AG09319 (cell line): ENCODE measurements around the gene FUZ.

ENCODE experiments used
- DNase-seq: peaks from one replicate; pipeline ENCODE4 v3.0.0-alpha.2; 2010; ENCODE audit warnings: low read depth; ENCODE audit errors: extremely low read depth
- TF ChIP-seq, protein P1 (sequence below): IDR thresholded peaks from 2 replicates; pipeline ENCODE4 v1.5.1; 2011; ENCODE audit warnings: low read depth, mild to moderate bottlenecking, inconsistent platforms, low read length, moderate library complexity

Gene FUZ

DNA sequence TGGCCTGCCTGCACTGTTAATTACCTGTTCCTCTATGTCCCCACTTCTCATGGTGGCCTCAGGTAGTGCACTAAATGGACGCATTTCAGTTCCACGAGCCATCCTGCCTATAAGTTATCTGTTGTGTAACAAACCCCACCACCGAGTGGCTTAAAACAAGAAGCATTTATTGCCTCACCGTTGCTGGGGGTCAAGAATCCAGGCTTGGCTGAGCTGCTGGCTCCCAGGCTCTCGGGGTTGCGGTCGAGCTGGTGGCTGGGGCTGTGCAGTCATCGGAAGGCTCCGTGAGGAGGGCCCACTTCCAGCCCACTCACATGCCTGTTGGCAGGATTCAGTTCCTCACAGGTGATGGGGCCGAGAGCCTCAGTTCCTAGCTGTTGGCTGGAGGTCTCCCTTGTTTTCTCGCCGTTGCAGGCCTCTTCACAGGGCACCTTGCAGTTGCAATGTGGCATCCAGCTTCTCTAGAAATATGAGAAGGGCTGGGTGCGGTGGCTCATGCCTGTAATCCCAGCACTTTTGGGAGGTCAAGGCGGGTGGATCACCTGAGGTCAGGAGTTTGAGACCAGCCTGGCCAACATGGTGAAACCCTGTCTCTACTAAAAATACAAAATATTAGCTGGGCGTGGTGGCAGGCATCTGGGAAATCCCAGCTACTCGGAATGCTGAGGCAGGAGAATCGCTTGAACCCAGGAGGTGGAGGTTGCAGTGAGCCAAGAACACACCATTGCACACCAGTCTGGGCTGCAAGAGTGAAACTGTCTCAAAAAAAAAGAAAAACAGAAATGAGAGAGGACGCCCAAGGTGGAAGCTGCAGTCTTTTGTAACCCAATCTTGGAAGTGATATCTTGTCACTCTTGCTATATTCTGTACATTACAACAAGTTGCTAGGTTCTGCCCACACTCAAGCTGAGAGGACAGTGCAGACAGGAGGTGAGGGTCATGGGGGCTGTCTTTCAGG is 31.3 kb upstream of the FUZ start:
- no peak for DNase-seq
- TF ChIP-seq, protein P1, sequence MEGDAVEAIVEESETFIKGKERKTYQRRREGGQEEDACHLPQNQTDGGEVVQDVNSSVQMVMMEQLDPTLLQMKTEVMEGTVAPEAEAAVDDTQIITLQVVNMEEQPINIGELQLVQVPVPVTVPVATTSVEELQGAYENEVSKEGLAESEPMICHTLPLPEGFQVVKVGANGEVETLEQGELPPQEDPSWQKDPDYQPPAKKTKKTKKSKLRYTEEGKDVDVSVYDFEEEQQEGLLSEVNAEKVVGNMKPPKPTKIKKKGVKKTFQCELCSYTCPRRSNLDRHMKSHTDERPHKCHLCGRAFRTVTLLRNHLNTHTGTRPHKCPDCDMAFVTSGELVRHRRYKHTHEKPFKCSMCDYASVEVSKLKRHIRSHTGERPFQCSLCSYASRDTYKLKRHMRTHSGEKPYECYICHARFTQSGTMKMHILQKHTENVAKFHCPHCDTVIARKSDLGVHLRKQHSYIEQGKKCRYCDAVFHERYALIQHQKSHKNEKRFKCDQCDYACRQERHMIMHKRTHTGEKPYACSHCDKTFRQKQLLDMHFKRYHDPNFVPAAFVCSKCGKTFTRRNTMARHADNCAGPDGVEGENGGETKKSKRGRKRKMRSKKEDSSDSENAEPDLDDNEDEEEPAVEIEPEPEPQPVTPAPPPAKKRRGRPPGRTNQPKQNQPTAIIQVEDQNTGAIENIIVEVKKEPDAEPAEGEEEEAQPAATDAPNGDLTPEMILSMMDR, result no peak

DNA sequence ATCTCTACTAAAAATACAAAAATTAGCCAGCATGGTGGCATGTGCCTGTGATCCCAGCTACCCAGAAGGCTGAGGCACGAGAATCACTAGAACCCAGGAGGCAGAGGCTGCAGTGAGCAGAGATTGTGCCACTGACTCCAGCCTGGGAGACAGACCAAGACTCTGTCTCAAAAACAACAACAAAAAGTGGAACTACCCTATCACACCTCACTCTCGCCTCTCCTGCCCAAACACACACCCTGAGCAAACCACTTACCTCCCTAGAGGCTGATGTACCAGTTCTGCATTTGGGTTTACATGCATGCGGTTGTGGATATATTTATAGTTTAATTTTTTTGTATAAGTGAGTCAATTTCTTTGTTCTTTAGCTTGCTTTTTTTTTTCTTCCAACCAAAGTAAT is 30.2 kb upstream of the FUZ start:
- TF ChIP-seq, protein P1, result no peak
- no peak for DNase-seq

DNA sequence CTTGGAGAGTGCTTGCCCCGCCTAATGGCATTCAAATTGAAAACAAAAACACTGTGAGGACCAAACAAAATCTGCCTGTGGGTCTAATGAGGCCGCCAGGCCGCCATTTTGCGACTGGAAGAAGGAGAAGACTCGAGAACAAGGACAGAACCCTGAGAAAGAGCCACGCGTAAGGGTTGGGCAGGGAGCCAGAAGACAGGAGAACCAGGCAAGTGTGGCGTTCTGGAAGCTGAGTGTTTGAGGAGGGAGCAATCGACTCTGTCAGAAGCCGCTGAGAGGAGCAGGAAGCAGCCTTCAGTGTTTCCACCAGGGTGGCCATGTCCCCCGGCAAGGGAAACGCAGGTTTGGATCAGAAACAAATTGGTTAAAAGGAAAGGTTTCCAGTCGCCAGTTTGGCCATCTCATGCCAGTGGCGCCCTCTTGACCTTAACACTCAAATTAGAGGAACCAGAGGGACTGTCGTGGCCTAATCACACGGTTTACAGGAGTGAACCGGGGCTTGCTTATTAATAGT is 27.7 kb upstream of the FUZ start:
- TF ChIP-seq, protein P1, result no peak
- DNase-seq, result no peak

DNA sequence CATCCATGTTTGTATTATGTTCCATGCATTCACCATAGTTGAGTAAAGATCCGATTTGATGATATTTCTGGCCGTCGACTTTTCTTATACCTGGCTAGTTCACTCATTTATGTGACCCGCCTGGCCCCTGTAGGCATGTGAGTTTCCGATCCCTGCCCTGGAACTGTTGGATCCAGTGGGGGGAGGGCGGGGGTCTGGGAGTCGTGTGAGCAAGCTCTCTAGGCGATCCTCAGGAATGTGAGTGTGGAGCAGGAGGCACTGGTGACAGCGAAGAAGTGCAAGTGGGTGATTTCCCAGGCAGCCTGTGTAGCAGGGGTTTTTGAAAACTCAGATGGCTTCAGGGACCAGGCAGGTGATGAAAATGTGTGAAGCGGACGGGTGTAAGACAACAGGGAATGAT is 27.2 kb upstream of the FUZ start:
- DNase-seq, result no peak
- TF ChIP-seq, protein P1, result no peak

DNA sequence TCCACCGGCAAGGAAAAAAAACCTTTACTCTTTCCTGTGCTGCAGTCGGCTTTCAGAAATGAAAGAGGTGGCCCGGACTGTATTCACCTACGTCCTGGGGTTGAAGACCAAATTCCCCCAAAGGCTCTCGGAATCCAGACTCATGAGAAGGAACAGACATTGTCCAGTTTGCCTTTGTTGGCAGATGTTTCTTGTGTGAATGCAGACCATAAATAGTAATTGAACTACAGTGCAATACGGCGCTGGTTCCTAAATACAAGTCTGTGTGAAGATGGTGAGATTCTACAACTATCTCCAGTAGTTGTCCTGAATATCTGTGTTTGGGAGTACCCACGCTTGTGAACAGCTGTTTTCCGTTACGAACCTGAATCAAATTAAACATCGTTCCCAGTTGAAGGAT is 26.6 kb upstream of the FUZ start:
- no peak for DNase-seq

DNA sequence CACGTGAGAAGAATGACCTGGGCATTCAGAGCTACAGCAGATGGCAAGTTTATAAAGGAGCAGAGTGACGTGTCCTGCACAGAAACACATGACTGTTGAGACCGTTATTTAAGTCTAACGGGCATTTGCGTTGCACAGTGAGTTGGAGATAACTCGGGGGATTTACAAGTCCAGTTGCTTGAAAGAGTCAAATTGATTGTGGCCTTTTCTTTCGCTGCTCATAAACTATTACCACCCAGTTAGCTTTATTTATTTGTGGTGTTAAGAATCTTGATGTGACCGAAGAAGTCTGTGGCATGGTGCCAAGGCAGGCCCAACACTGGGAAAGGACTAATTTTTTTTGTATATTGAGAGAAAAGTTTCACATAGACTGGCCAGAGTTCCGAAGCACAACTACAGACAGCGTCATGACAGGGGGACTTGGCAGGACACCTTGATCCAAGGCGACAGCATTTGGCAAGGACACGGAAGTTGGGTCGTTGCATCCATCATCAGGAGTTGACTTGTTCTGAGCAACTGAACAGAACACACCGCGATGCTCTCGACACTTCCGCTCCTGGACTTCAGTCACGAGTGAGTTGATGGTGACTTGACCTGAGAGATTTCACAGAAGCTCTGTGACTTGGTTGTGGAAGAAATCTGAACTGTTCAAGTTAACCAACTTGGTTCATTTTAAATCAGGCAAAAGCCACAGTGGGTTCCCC is 25.9 kb upstream of the FUZ start:
- TF ChIP-seq, protein P1, result no peak
- no peak for DNase-seq

More for the DNA sequence above, 26.6 kb upstream of the FUZ start:
- TF ChIP-seq, protein P1, result no peak

DNA sequence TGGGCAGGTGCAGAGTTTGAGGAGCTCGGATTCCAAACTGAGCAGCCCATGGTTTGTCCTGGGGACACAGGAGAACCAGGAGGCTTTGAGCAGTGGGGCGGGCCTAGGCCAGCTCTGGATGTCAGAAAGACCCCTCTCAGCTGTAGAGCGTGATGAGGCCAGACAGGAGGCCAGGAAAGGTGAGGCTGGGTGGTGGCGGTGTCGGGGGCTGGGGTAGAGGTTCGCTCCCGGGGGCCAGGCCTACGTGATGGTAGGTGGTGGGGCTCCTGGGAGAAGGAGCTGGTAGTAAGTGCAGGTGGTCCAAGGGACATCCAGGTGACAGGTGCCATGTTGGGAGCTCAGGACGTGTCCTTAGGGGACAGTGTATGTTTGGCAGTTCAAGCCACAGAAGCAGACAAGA is 24.3 kb upstream of the FUZ start:
- TF ChIP-seq, protein P1, result no peak
- DNase-seq, result no peak
